Naive thymus-derived CD8-positive, alpha-beta T cell (primary cell): ENCODE results near the gene CEP19. TPM values are rescaled to one million over a fixed set of nuclear protein-coding genes. Genes with fewer than 3 reads are reported as not detected.
A peak's percentile ranks its signal among the peaks of the same experiment; 100 is the strongest.
"Not testable (repeated sequence)": the region's sequence is repeated elsewhere in the genome, so short reads cannot be mapped to it uniquely, and the experiment has no call there.

Experiments
- ATAC-seq, 2 donors: fragments of 150-1000 bp; cut with Tn5 transposase in 1 of 2; sonication (Bioruptor Pico), chemical (Tn5 transposase) in 1 of 2; 1 replicate in 1 of 2; 2 replicates in 1 of 2; pipeline ENCODE4 v1.10.0; 2021; ENCODE audit warnings: mild to moderate bottlenecking in 2 of 2, moderate library complexity in 2 of 2
- POLR2A ChIA-PET: fragments of 350-600 bp; sonication (Branson Sonifier 250); formaldehyde crosslinking; loops from one replicate; lab custom pipeline; 2021; ENCODE audit warnings: antibody characterized with exemption; lab: Charles Lee
- DNase-seq, 10 donors: peaks; one replicate each; pipeline versions ENCODE4 v3.0.0 to v3.0.0-alpha.2; 2020 to 2022
- H3K27ac Mint-ChIP-seq, 10 donors: one replicate each; pipeline ENCODE4 v1.8.0; 2020 to 2022; ENCODE audit warnings: mild to moderate bottlenecking in 10 of 10, mixed read lengths in 10 of 10, moderate library complexity in 4 of 10, inconsistent platforms in 1 of 10
- H3K27me3 Mint-ChIP-seq, 5 donors: one replicate each; pipeline ENCODE4 v1.8.0; 2021 to 2022; ENCODE audit warnings: mixed read lengths in 5 of 5
- H3K36me3 Mint-ChIP-seq, 3 donors: one replicate each; pipeline ENCODE4 v1.8.0; 2020 to 2022; ENCODE audit warnings: mixed read lengths in 3 of 3, mild to moderate bottlenecking in 2 of 3, inconsistent platforms in 1 of 3
- H3K4me1 Mint-ChIP-seq, 4 donors: one replicate each; pipeline ENCODE4 v1.8.0; 2021 to 2022; ENCODE audit warnings: mixed read lengths in 4 of 4
- H3K4me3 Mint-ChIP-seq, 10 donors: one replicate each; pipeline ENCODE4 v1.8.0; 2020 to 2022; ENCODE audit warnings: mild to moderate bottlenecking in 10 of 10, mixed read lengths in 10 of 10, moderate library complexity in 6 of 10, inconsistent platforms in 1 of 10
- H3K9me3 Mint-ChIP-seq, 9 donors: one replicate each; pipeline ENCODE4 v1.8.0; 2020 to 2022; ENCODE audit warnings: mixed read lengths in 9 of 9, mild to moderate bottlenecking in 3 of 9, inconsistent platforms in 1 of 9, moderate library complexity in 1 of 9
- polyA plus RNA-seq, 3 donors: library from polyadenylated mRNA; unstranded; fragments of 300-500 nt; fragmentation: Illumina TruSeq; gene quantifications; one replicate each; pipeline ENCODE4 v1.2.3, GENCODE V29; 2021
- total RNA-seq, 8 experiments: library from RNA in 2 of 8; stranded (reverse) in 2 of 8; gene quantifications; one replicate each; pipeline ENCODE4 v1.2.3 and lab custom pipeline; 2021 to 2026

CEP19 gene
- total and polyA plus RNA-seq, 5 experiments from 2014 or later: 4.4 to 6.9 (median 4.6) TPM

GRCh38 chr3:196739671-196740480, 27.8 kb upstream of the CEP19 start, which contains the start of gene PAK2:
Gene PAK2, plus strand, starts transcription at chr3:196739857. Its CDS starts 42,790 bp downstream, at chr3:196782647.
- ATAC-seq: peak; percentile 76 to 83
- Mint-ChIP-seq H3K27me3 (no peaks in the 10 kb centered on the region), H3K36me3 (peaks cover 0 to 3% (median 0%) of the 10 kb centered on the region in 3 donors), H3K4me1 (peaks cover 16 to 40% (median 29%) of the 10 kb centered on the region in 4 donors), H3K9me3 (no peaks in the 10 kb centered on the region), H3K27ac (peak within 1 kb of the TSS; percentile 95 to 100 (median 99)), H3K4me3 (peak within 1 kb of the TSS; percentile 95 to 100 (median 98))
- DNase-seq: peak; percentile 82 to 93 (median 86)
- POLR2A ChIA-PET: interaction anchor here (1.0 to 3.0 kb wide), 17 partner anchors 27 to 307 kb away, joined by 3 to 36 read pairs (median 4); partner anchors contain the start of genes CEP19, FBXO45, NCBP2 and NRROS

GRCh38 chr3:196737655-196738054, 25.6 kb upstream of the CEP19 start:
- H3K27ac Mint-ChIP-seq: no peak overlapping the region
- POLR2A ChIA-PET: no interaction called here
- H3K27me3 Mint-ChIP-seq: no peaks in the 10 kb centered on the region
- ATAC-seq: no peak
- H3K9me3 Mint-ChIP-seq: no peaks in the 10 kb centered on the region
- peaks cover 14 to 25% (median 20%) of the 10 kb centered on the region in 4 donors for H3K4me1 Mint-ChIP-seq
- peaks cover 0 to 11% (median 0%) of the 10 kb centered on the region in 3 donors for H3K36me3 Mint-ChIP-seq
- H3K4me3 Mint-ChIP-seq: no peak overlapping the region
- no peak for DNase-seq

- DNase-seq: no peak
- Mint-ChIP-seq H3K9me3 (no peaks in the 10 kb centered on the region), H3K27me3 (no peaks in the 10 kb centered on the region), H3K36me3 (peaks cover 0 to 13% (median 0%) of the 10 kb centered on the region in 3 donors), H3K27ac (peak overlapping the region in 1 of 10 donors; percentile 40), H3K4me3 (no peak overlapping the region), H3K4me1 (peaks cover 14 to 24% (median 18%) of the 10 kb centered on the region in 4 donors)
- ATAC-seq: no peak
- POLR2A ChIA-PET: interaction anchor here (0.7 kb wide), 1 partner anchor 81 kb away, joined by 3 read pairs; no protein-coding TSS in a partner anchor
Observed at GRCh38 chr3:196736670-196737374, 24.8 kb upstream of the CEP19 start.

GRCh38 chr3:196735751-196736150, 23.7 kb upstream of the CEP19 start:
- Mint-ChIP-seq H3K27me3 (no peaks in the 10 kb centered on the region), H3K36me3 (peaks cover 0 to 20% (median 3%) of the 10 kb centered on the region in 3 donors), H3K9me3 (no peaks in the 10 kb centered on the region), H3K4me3 (no peak overlapping the region), H3K27ac (no peak overlapping the region), H3K4me1 (peaks cover 5 to 13% (median 10%) of the 10 kb centered on the region in 4 donors)
- ATAC-seq (no peak), DNase-seq (no peak)
- POLR2A ChIA-PET: no interaction called here

- ATAC-seq (no peak), DNase-seq (no peak)
- peaks cover 0 to 8% (median 2%) of the 10 kb centered on the region in 4 donors for H3K4me1 Mint-ChIP-seq
- H3K36me3 Mint-ChIP-seq: peaks cover 3 to 55% (median 20%) of the 10 kb centered on the region in 3 donors
- no peaks in the 10 kb centered on the region for H3K9me3 Mint-ChIP-seq
- H3K27ac Mint-ChIP-seq: peak overlapping the region in 2 of 10 donors; percentile 60 to 63
- H3K27me3 Mint-ChIP-seq: no peaks in the 10 kb centered on the region
- POLR2A ChIA-PET: interaction anchor here (1.3 kb wide), 1 partner anchor 15 kb away, joined by 3 read pairs; the partner anchor contains the start of genes CEP19 and PIGX
- H3K4me3 Mint-ChIP-seq: no peak overlapping the region
Observed at GRCh38 chr3:196726788-196727675, 15.0 kb upstream of the CEP19 start.

- DNase-seq (no peak), ATAC-seq (no peak)
- Mint-ChIP-seq H3K36me3 (peaks cover 9 to 42% (median 28%) of the 10 kb centered on the region in 3 donors), H3K27me3 (no peaks in the 10 kb centered on the region), H3K4me1 (peaks cover 0 to 8% (median 4%) of the 10 kb centered on the region in 4 donors), H3K9me3 (peaks cover 0 to 5% (median 0%) of the 10 kb centered on the region in 9 donors), H3K27ac (no peak overlapping the region), H3K4me3 (no peak overlapping the region)
- POLR2A ChIA-PET: no interaction called here
Observed at GRCh38 chr3:196721097-196721496, 9.0 kb upstream of the CEP19 start.

GRCh38 chr3:196717162-196717561, 5.1 kb upstream of the CEP19 start:
- DNase-seq, H3K27me3 Mint-ChIP-seq, POLR2A ChIA-PET, H3K9me3 Mint-ChIP-seq, H3K4me3 Mint-ChIP-seq, ATAC-seq: not testable (repeated sequence)
- peaks cover 8 to 23% (median 21%) of the 10 kb centered on the region in 3 donors for H3K36me3 Mint-ChIP-seq
- H3K4me1 Mint-ChIP-seq: peaks cover 0 to 31% (median 11%) of the 10 kb centered on the region in 4 donors
- peak overlapping the region in 1 of 10 donors; percentile 58 for H3K27ac Mint-ChIP-seq

- DNase-seq (peak in 6 of 10 donors; percentile 15 to 80 (median 63)), ATAC-seq (peak; percentile 42 to 54)
- H3K4me1 Mint-ChIP-seq: peaks cover 7 to 44% (median 28%) of the 10 kb centered on the region in 4 donors
- H3K27ac Mint-ChIP-seq: peak overlapping the region; percentile 51 to 97 (median 92)
- POLR2A ChIA-PET: interaction anchor here (0.6 to 2.5 kb wide), 6 partner anchors 14 to 229 kb away, joined by 3 to 36 read pairs (median 4); partner anchors contain the start of genes NCBP2 and PAK2
- H3K27me3 Mint-ChIP-seq: no peaks in the 10 kb centered on the region
- H3K4me3 Mint-ChIP-seq: peak overlapping the region; percentile 80 to 92 (median 82)
- no peaks in the 10 kb centered on the region for H3K36me3 Mint-ChIP-seq
- no peaks in the 10 kb centered on the region for H3K9me3 Mint-ChIP-seq
Observed at GRCh38 chr3:196712514-196713413, 714 bp upstream of the CEP19 start.

GRCh38 chr3:196708467-196708866, 3.6 kb downstream of the CEP19 start:
- Mint-ChIP-seq H3K9me3 (no peaks in the 10 kb centered on the region), H3K36me3 (peaks cover 0 to 4% (median 0%) of the 10 kb centered on the region in 3 donors), H3K4me3 (no peak overlapping the region), H3K4me1 (peaks cover 8 to 28% (median 22%) of the 10 kb centered on the region in 4 donors), H3K27ac (peak overlapping the region in 4 of 10 donors; percentile 9 to 66 (median 35)), H3K27me3 (no peaks in the 10 kb centered on the region)
- no peak for DNase-seq
- POLR2A ChIA-PET: interaction anchor here (1.2 kb wide), 1 partner anchor 76 kb away, joined by 5 read pairs; no protein-coding TSS in a partner anchor
- ATAC-seq: no peak

GRCh38 chr3:196707566-196707965, 4.5 kb downstream of the CEP19 start:
- no peak for DNase-seq
- no peaks in the 10 kb centered on the region for H3K27me3 Mint-ChIP-seq
- H3K27ac Mint-ChIP-seq: peak overlapping the region in 3 of 10 donors; percentile 37 to 41 (median 39)
- H3K4me1 Mint-ChIP-seq: peaks cover 10 to 20% (median 18%) of the 10 kb centered on the region in 4 donors
- no peaks in the 10 kb centered on the region for H3K9me3 Mint-ChIP-seq
- POLR2A ChIA-PET: interaction anchor here (0.6 to 1.2 kb wide), 3 partner anchors 36 to 93 kb away, joined by 4 to 12 read pairs (median 5); no protein-coding TSS in a partner anchor
- no peak for ATAC-seq
- H3K36me3 Mint-ChIP-seq: peaks cover 0 to 4% (median 0%) of the 10 kb centered on the region in 3 donors
- H3K4me3 Mint-ChIP-seq: peak overlapping the region in 1 of 10 donors; percentile 28
